ENCODE measurements around the gene RNASEL. TPM values are rescaled to one million over a fixed set of nuclear protein-coding genes. Genes with fewer than 3 reads are reported as not detected.
"Not testable (repeated sequence)": the region's sequence is repeated elsewhere in the genome, so short reads cannot be mapped to it uniquely, and the experiment has no call there.

Gene RNASEL
- total RNA-seq, 1 experiment from 2014 or later, result 1.2 TPM

DNA sequence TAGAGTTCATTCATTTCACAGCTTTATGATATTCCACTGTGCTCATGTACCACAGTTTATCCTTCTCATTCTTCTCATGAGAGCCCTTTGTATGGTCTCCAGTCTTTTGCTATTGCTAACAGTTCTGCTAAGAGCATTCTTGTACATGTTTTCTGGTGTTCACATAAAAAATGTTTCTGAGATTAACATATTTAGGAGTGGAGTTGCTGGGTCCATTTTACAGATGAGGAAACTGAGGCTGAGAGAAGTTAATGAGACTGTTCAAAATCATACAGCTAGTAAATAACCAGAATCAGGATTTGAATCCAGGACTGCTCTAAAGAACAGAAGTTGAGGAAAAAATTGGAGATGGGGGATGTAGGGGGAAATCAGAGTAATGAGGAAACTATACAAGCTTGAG lies 44.0 kb upstream of the RNASEL start:
- no peaks in the 10 kb centered on the region for H3K9me3 ChIP-seq (ENCODE audit: control insufficient read depth, insufficient read depth, low read depth, low read length)
- ATAC-seq, result no peak
- no peak overlapping the region for H3K4me3 ChIP-seq (ENCODE audit: low read depth in 2 of 2, low read length in 2 of 2)
- in situ Hi-C loops (cut with HindIII; ENCODE audit: low pct_unique_long_range_greater_than_20kb, low sequenced_read_pairs) (no loop called here), intact Hi-C loops (cut with micrococcal nuclease; ENCODE audit: unreplicated experiment) (no loop called here)
- TF ChIP-seq POLR2AphosphoS5 (IDR thresholded peaks at IDR 0.05; ENCODE audit: low read depth, low read length) (no peak), TCF7L2 (IDR thresholded peaks at IDR 0.05; ENCODE audit: low read depth, low read length) (no peak)
- H3K36me3 ChIP-seq (ENCODE audit: control insufficient read depth, insufficient read depth, low read length), result no peaks in the 10 kb centered on the region
- H3K27ac ChIP-seq (ENCODE audit: low read length), result no peak overlapping the region
- BruUV-seq (replicated peaks), result no TSS peak
- no peaks in the 10 kb centered on the region for H3K27me3 ChIP-seq (ENCODE audit: control insufficient read depth, insufficient read depth, low read length)
- ChIA-PET POLR2A (no interaction called here), CTCF (no interaction called here)
- no peak for DNase-seq (ENCODE audit: low read depth, low spot score)
- H3K4me1 ChIP-seq (ENCODE audit: control insufficient read depth, insufficient read depth, low read length), result no peaks in the 10 kb centered on the region

DNA sequence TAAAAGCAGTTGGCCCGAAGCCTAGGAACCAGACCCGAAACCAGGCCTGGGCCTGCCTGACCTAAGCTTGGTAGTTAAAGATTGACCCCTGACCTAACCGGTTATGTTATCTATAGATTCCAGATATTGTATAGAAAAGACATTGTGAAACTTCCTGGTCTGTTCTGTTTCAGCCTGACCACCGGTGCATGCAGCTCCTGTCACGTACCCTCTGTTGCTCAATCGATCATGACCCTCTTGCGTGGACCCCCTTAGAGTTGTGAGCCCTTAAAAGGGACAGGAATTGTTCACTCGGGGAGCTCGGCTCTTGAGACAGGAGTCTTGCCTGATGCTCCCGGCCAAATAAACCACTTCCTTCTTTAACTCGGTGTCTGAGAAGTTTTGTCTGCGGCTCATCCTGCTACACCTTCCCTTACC lies 43.4 kb upstream of the RNASEL start:
- POLR2A ChIA-PET; H3K9me3 ChIP-seq (ENCODE audit: control insufficient read depth, insufficient read depth, low read depth, low read length); H3K36me3 ChIP-seq (ENCODE audit: control insufficient read depth, insufficient read depth, low read length); H3K27me3 ChIP-seq (ENCODE audit: control insufficient read depth, insufficient read depth, low read length); DNase-seq (ENCODE audit: low read depth, low spot score); intact Hi-C loops (cut with micrococcal nuclease; ENCODE audit: unreplicated experiment); ATAC-seq; H3K4me1 ChIP-seq (ENCODE audit: control insufficient read depth, insufficient read depth, low read length); BruUV-seq (replicated peaks); in situ Hi-C loops (cut with HindIII; ENCODE audit: low pct_unique_long_range_greater_than_20kb, low sequenced_read_pairs); CTCF ChIA-PET; H3K27ac ChIP-seq (ENCODE audit: low read length); H3K4me3 ChIP-seq (ENCODE audit: low read depth in 2 of 2, low read length in 2 of 2): not testable (repeated sequence)

DNA sequence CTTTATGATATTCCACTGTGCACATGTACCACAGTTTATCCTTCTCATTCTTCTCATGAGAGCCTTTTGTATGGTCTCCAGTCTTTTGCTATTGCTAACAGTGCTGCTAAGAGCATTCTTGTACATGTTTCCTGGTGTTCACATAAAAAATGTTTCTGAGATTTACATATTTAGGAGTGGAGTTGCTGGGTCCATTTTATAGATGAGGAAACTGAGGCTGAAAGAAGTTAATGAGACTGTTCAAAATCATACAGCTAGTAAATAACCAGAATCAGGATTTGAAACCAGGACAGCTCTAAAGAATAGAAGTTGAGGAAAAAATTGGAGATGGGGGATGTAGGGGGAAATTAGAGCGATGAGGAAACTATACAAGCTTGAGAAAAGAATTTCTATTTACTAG lies 42.9 kb upstream of the RNASEL start:
- intact Hi-C loops (cut with micrococcal nuclease; ENCODE audit: unreplicated experiment) (no loop called here), in situ Hi-C loops (cut with HindIII; ENCODE audit: low pct_unique_long_range_greater_than_20kb, low sequenced_read_pairs) (no loop called here)
- no peak overlapping the region for H3K27ac ChIP-seq (ENCODE audit: low read length)
- no peaks in the 10 kb centered on the region for H3K36me3 ChIP-seq (ENCODE audit: control insufficient read depth, insufficient read depth, low read length)
- DNase-seq (ENCODE audit: low read depth, low spot score), result no peak
- ATAC-seq, result no peak
- H3K9me3 ChIP-seq (ENCODE audit: control insufficient read depth, insufficient read depth, low read depth, low read length), result no peaks in the 10 kb centered on the region
- no peaks in the 10 kb centered on the region for H3K4me1 ChIP-seq (ENCODE audit: control insufficient read depth, insufficient read depth, low read length)
- ChIA-PET CTCF (no interaction called here), POLR2A (no interaction called here)
- H3K4me3 ChIP-seq (ENCODE audit: low read depth in 2 of 2, low read length in 2 of 2), result no peak overlapping the region
- no TSS peak for BruUV-seq (replicated peaks)
- 0 out of 2 replicates have a peak, but pooled peaks cover 2% of the 10 kb centered on the region for H3K27me3 ChIP-seq (ENCODE audit: control insufficient read depth, insufficient read depth, low read length)
- no peak for TF ChIP-seq TCF7L2 (IDR thresholded peaks at IDR 0.05; ENCODE audit: low read depth, low read length)
- no peak for TF ChIP-seq POLR2AphosphoS5 (IDR thresholded peaks at IDR 0.05; ENCODE audit: low read depth, low read length)

DNA sequence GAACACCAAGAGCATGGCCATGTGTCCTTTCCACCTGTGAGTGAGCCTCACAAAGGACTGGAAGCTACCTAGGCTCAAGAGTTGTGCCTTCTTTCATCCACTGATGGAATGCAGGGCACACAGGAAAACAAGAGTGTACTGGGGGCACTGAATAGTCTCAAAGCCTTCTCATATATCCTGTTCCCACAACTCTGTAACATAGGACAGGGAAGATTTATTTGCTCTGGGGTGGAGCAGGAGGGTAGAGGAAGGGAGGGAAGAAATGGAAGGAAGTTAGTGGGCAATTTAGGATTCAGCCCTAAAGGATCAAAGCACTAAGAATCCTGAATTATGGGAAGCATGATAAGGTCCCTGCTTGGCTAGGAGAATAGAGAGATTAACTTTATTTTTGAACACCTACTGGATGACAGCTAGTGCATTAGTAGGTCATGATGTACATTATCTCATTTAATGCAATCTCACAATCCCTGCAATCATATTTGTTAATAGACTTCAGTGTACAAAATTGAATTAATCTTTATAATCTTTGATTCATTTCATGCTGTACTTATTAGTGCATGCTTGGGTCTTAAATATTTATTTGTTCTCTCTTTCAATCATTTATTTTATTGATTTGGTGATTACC lies 42.1 kb upstream of the RNASEL start:
- CTCF ChIA-PET, result no interaction called here
- ATAC-seq (no peak), DNase-seq (ENCODE audit: low read depth, low spot score) (no peak)
- POLR2A ChIA-PET, result no interaction called here
- Histone ChIP-seq H3K36me3 (ENCODE audit: control insufficient read depth, insufficient read depth, low read length) (no peaks in the 10 kb centered on the region), H3K27me3 (ENCODE audit: control insufficient read depth, insufficient read depth, low read length) (0 out of 2 replicates have a peak, but pooled peaks cover 2% of the 10 kb centered on the region), H3K27ac (ENCODE audit: low read length) (no peak overlapping the region), H3K4me3 (ENCODE audit: low read depth in 2 of 2, low read length in 2 of 2) (no peak overlapping the region), H3K9me3 (ENCODE audit: control insufficient read depth, insufficient read depth, low read depth, low read length) (no peaks in the 10 kb centered on the region), H3K4me1 (ENCODE audit: control insufficient read depth, insufficient read depth, low read length) (no peaks in the 10 kb centered on the region)
- intact Hi-C loops (cut with micrococcal nuclease; ENCODE audit: unreplicated experiment), result no loop called here
- no TSS peak for BruUV-seq (replicated peaks)
- in situ Hi-C loops (cut with HindIII; ENCODE audit: low pct_unique_long_range_greater_than_20kb, low sequenced_read_pairs), result no loop called here
- TF ChIP-seq SIN3A (IDR thresholded peaks at IDR 0.05; ENCODE audit: borderline replicate concordance, insufficient read depth, low read depth, low read length) (no peak), POLR2AphosphoS5 (IDR thresholded peaks at IDR 0.05; ENCODE audit: low read depth, low read length) (no peak), TCF7L2 (IDR thresholded peaks at IDR 0.05; ENCODE audit: low read depth, low read length) (no peak)
- TF ChIP-seq, protein P1, sequence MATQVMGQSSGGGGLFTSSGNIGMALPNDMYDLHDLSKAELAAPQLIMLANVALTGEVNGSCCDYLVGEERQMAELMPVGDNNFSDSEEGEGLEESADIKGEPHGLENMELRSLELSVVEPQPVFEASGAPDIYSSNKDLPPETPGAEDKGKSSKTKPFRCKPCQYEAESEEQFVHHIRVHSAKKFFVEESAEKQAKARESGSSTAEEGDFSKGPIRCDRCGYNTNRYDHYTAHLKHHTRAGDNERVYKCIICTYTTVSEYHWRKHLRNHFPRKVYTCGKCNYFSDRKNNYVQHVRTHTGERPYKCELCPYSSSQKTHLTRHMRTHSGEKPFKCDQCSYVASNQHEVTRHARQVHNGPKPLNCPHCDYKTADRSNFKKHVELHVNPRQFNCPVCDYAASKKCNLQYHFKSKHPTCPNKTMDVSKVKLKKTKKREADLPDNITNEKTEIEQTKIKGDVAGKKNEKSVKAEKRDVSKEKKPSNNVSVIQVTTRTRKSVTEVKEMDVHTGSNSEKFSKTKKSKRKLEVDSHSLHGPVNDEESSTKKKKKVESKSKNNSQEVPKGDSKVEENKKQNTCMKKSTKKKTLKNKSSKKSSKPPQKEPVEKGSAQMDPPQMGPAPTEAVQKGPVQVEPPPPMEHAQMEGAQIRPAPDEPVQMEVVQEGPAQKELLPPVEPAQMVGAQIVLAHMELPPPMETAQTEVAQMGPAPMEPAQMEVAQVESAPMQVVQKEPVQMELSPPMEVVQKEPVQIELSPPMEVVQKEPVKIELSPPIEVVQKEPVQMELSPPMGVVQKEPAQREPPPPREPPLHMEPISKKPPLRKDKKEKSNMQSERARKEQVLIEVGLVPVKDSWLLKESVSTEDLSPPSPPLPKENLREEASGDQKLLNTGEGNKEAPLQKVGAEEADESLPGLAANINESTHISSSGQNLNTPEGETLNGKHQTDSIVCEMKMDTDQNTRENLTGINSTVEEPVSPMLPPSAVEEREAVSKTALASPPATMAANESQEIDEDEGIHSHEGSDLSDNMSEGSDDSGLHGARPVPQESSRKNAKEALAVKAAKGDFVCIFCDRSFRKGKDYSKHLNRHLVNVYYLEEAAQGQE (IDR thresholded peaks at IDR 0.05; ENCODE audit: insufficient read depth in 1 of 2, low read depth in 2 of 2, low read length in 1 of 2), result no peak
- TF ChIP-seq, protein P2, sequence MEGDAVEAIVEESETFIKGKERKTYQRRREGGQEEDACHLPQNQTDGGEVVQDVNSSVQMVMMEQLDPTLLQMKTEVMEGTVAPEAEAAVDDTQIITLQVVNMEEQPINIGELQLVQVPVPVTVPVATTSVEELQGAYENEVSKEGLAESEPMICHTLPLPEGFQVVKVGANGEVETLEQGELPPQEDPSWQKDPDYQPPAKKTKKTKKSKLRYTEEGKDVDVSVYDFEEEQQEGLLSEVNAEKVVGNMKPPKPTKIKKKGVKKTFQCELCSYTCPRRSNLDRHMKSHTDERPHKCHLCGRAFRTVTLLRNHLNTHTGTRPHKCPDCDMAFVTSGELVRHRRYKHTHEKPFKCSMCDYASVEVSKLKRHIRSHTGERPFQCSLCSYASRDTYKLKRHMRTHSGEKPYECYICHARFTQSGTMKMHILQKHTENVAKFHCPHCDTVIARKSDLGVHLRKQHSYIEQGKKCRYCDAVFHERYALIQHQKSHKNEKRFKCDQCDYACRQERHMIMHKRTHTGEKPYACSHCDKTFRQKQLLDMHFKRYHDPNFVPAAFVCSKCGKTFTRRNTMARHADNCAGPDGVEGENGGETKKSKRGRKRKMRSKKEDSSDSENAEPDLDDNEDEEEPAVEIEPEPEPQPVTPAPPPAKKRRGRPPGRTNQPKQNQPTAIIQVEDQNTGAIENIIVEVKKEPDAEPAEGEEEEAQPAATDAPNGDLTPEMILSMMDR (IDR thresholded peaks at IDR 0.05), result no peak

Data from Panc1 (cell line).